CD4-positive, alpha-beta T cell treated with Interleukin-17A for 1 hour (primary cell): ENCODE measurements around the gene PRKCZ.

ENCODE experiments used
- DNase-seq: peaks from one replicate; pipeline ENCODE4 v3.0.0-alpha.2; 2020

The PRKCZ gene

DNA sequence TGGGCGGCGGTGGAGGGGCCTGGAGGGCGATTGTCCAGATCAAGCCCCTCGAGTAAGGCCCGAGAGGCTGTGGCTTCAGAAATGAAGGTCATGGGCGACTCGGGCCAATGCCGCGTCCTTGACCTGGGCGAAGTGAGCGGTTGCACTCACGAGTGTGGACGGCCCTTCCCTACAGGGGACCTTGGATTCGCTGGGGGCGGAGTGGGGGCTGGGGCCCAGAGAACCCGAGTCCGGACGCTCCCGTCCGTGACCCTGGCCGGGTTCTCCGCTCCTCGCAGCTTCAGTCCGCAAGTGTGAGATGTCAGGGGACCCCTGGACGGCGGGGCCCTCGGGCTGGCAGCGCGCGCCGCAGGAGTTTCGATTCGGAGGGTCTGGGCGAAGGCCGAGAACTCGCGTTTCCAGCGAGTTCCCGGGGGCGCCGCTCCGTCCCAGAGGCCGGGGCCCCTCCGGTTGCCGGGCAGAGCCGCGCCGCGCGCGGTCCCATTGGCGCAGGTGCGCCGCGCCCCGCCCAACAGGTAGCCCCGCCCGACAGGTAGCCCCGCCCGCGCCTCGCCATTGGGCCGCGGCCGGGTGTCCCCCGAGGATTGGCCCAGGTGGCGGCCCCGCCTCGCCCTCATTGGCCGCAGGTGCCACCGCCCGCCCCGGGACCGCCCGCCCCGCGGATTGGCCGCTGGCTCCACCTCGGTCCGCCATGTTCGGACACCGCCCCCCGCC is at the start of gene PRKCZ:
Gene PRKCZ, plus strand, starts transcription at position 694 of the 714 bp plus-strand sequence. CDS start 220 bp downstream, outside the sequence.
- DNase-seq, result peak; percentile 95

- DNase-seq, result no peak
These were observed 49.8 kb upstream of the PRKCZ start for GRCh38 chr1:2000432-2000831.

- no peak for DNase-seq
These were observed 49.4 kb upstream of the PRKCZ start for GRCh38 chr1:2000850-2001249.

GRCh38 chr1:2001773-2002411 is 48.3 kb upstream of the PRKCZ start:
- DNase-seq, result no peak

DNA sequence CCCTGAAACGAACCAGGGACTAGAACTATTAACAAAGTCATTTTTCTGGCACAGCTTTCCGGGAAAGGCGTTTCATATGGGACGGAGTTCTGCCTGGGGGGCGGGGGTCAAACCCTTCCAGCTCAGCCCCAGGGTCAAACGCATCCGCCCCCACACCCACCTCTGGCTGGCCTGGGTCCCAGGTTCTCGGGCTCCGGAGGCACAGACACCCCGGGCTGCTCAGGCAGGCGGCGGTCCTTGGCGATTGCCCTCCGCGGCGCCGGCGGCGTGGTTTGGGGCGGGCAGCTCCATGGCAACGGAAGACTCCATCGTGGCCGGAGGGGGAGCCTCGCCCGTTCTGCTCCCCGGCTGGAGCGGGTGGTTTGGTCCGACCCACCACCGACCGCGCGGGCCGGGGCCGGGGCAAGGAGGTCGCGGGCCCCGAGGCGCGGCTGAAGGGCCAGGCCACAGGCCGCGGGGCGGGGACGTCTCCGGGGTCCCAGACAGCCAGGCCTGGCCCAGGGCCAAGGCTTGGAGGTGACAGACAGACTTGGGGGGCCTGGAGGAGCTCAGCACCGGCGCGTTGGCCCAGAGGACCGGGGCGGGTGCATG is 46.6 kb upstream of the PRKCZ start, which contains the start of gene CFAP74:
Gene CFAP74, minus strand, starts transcription at position 246 of the 591 bp plus-strand sequence. CDS start 12,830 bp downstream, outside the sequence.
- DNase-seq, result no peak

DNA sequence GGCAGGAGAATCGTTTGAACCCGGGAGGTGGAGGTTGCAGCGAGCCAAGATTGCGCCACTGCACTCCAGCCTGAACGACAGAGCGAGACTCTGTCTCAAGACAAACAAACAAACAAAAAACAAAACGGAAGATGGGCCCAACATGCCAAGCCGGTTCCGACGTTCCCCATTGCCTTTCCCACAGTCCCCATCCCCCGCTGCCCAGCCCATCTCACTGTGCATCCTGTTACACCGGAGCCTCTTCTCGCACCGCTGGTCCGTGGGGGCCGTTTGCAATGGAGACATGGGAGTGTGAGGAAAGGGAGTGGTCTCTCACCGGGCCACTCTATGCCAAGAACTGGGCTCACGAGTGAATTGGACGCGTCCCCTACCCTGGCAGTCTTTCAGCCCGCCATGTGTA is 45.4 kb upstream of the PRKCZ start:
- DNase-seq, result no peak

DNA sequence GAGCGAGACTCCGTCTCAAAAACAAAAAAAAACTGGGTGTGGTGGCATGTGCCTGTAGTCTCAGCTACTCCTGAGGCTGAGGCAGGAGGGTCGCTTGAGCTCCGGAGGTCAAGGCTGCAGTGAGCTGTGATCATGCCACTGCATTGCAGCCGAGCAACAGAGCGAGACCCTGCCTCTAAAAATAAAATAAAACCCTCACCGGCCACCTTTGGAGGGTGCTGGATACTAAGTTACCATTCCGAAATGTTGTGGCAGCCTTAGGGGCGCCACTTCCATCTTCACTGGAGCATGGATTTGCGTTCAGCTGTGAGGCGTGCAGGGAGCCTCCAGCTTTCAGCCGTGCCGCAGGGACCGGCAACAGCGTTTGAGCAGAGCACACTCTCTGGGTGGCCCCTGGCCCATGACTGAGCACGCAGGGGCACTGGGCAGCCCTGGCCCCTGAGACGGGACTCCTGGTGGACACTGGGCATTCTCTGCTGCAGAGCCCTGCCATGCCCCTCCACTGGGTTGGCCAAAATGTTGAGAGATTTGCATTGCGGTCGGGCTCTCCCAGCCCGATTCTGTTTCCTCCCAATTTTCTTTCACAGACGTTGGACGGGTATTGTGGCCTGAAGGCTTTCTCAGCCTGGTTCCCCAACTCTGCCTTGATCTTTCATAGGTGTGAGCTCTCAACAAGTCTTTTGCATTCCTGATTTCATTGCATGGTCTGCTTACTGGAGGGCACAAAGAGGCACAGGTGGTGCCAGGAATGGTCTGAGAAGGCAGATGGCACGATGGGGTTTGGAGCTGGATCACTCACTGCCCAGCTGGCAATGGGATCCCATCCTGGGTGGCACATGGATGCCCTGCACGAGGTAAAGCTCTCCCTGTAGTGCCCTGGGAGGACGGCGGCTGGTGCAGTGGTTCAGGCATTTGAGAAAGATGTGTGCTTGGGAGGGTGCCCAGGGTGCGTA is 40.8 kb upstream of the PRKCZ start:
- DNase-seq, result no peak

- DNase-seq, result no peak
These were observed 36.0 kb upstream of the PRKCZ start for GRCh38 chr1:2014181-2014580.

DNA sequence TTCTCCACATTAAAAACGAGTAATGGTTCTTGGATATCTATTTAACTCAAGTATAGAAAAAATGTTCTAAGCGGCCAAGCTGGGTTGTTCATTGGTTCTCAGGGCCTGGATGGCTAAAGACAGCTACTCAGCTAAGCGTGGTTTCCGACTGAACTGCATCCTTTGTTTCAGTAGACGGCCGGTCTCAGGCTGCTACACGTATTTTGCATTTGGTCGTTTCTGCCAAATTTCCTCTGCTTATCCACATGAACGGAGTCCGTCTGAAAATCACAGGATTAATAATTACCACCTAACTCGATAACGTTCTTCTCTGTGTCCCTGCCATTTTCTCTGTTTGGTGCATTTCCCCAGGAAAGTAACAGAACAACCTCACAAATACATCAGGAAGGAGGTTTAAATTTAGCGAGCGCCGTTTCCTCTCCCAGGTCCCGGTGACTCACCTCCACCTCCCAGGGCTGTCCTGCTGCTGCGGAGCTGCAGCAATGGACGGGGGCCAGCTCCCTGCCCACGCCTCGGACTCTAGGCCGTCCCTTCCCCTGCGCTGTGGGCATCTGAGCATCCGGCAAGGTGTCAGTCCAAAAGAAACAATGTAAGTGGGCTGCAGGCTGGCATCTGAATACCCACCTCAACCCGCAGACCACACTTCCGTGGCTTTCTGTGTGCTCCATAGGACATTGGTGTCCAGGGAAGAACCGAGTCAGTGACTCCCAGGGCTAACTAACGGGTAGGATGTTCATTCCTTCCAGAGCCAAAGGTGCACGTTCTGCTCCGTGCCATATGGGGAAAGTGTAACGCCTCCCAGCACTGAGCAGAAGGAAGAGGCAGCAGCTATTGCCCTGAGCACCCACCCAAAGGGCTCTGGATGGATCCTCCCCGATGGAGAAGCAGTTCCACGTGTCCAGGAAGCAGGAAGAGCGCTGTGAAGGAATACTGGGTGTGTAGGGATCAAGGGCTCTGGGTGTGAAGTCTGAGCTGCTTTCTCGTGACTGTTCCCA is 35.2 kb upstream of the PRKCZ start:
- DNase-seq, result no peak

DNA sequence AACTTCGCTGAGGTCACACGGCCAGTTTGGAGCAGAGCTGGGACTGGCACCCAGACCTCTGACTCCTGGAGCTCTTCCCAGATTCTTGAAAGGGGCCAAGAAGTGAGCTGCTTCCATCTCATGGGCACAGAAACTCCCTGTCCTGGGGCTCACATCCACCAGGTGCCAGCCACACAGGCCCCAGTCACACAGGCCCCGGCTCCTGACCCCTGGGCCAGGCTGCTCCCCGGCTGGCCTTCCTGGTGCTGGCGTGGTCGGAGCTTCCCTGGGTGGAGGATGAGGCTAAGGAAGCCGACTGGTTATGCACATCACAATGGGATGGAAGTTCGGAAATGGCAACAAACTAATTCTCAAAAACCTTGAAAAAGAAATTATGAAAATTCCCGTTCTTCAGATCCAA is 34.1 kb upstream of the PRKCZ start:
- no peak for DNase-seq

DNA sequence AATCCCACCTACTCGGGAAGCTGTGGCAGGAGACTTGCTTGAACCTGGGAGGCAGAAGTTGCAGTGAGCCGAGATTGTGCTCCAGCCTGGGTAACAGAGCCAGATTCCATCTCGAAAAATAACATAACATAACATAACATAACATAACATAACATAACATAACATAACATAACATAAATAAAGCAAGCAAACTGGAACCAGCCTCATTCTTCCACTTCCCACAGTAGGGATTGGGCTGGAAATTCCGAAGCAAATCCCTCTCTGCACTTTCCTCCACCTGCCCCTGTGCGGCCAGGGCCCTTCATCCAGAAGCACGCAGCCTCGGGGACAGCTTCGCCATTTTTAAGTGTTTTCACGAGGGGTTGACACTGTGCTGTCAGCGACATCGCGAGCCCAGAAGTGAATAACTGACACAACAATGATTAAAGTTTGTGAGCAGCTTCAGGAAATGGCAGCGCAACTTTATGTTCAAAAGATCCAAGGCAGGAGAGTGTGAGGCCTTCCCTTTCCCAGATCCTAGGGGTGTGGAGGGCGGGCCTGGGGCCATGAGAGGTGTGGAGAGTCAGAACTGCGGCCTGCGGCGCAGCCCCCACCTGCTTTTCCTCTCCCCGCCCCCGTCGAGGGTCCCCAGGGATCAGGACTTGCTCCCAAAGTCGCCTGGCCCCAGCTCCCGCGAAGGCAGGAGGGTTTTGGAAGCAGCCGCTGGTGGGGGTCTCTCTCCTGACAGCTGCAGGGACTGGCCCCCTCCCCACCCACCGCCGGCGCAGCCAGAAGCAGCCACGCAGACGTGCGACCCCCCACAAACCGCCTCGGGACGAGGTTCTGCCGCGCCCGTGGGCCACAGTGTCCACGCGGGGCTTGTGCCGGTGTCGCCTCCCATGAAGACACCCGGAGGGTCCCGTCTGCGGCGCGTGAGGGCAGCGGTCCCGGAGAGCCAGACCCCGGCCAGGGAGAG is 31.7 kb upstream of the PRKCZ start:
- no peak for DNase-seq

GRCh38 chr1:2019172-2019543 is 31.1 kb upstream of the PRKCZ start, which contains the start of gene GABRD:
GABRD (plus strand) TSS chr1:2019345; CDS start chr1:2019424, 79 bp downstream.
- no peak for DNase-seq

- no peak for DNase-seq
These were observed 30.5 kb upstream of the PRKCZ start for GRCh38 chr1:2019571-2020309.

- DNase-seq, result no peak
These were observed 29.9 kb upstream of the PRKCZ start for GRCh38 chr1:2020310-2020655.

- no peak for DNase-seq
These were observed 28.7 kb upstream of the PRKCZ start for GRCh38 chr1:2021550-2021949.

DNA sequence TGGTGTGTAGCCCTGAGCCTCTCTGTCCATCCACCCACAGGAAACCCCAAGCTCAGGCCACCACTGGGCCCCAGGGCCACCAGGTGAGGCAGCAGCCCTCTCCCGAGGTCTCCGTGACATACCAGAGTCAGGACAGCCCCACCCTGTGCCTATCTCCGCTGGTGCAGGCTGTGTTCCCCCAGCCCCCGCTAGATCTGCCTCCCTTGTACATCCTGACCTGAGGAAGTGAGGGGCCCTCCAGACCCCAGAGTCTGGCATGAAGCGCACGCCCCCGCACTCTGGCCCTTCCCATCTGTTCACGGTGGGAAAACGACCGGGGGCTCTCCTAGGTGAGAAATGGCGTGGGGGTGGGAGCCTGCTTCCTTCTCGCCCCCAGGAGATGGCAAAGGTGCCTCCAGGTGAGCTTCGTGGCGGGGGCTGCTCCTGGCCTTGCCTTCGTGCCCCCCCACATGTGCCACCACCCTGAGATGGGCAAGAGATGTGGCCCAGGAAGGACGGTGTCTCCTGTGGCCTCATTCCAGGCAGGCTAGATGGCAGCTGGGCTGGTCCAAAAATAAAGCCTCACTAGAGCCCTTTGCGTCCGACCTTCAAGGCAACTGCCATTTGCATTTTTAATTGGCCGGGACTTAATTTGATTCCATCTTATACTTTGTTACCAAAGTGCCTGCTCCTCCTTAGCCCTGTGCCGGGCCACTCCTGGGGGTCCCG is 28.0 kb upstream of the PRKCZ start:
- DNase-seq, result no peak

DNA sequence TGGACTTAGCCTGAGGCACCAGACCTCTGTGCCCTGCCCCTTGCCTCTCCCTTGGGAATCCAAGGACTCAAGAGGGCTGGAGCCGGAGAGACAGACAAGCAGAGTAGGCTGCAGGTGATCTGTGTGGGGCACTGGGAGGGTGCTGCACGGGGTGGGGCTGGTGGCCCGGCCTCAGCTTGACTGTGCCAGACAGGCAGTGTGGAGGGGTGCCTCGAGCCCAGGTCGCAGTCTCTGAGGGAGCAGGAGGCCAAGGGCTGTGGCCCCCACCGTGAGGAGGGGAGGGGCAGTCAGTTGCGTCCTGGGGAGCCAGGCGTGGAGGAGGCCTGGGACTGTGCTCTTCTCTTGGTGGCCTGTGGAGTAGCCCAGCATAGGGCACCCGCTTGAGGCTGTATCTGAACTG is 27.0 kb upstream of the PRKCZ start:
- no peak for DNase-seq

DNA sequence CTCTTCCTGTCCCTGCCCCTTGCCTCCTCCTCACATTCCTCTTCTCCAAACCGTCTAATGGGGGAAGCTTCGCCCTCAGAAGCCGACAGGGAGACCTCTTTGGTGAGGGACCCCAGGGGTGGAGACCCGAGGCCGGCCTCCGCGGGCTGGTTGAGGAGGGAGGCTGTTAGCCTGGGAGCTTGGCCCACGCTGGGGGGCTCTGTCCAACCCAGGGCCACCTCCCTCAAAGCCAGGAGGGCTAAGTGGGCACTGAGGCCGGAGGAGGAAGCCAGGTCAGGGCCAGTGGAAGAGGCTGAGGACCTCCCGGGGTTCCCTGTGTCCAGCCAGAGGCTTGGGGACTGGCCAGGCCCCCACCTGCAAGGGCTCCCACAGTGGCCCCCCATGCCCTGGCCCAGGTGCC is 25.8 kb upstream of the PRKCZ start:
- no peak for DNase-seq

DNA sequence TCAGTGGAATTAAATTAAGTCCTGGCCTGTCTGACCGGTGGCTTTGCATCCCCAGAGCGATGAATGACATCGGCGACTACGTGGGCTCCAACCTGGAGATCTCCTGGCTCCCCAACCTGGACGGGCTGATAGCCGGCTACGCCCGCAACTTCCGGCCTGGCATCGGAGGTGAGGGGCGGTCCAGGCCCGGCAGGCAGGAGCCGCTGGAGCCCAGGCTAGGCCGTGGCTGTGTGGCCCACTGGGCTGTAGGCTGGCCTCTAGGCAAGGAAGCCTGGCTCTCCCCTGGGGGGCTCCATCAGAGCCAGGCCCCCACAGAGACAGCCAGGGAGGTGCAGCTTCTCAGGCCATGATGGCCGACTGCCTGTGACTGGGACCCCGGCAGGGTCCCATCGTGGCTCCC is 25.3 kb upstream of the PRKCZ start:
- DNase-seq, result no peak
